Caco-2 (cell line): ENCODE results near the gene PAFAH1B2. TPM values are rescaled to one million over a fixed set of nuclear protein-coding genes. Genes with fewer than 3 reads are reported as not detected.

Experiments used
- BruUV-seq: library from RNA; stranded (reverse); fragments of 400-500 nt; replicated peaks from 2 replicates; lab custom pipeline; 2021; lab: Mats Ljungman, UMichigan
- CTCF ChIA-PET: fragments of 300-600 bp; sonication (Branson Sonifier 250); formaldehyde crosslinking; loops from one replicate; lab custom pipeline; 2022; ENCODE audit warnings: antibody characterized with exemption; lab: Charles Lee
- POLR2A ChIA-PET: fragments of 300-600 bp; sonication (Branson Sonifier 250); formaldehyde crosslinking; loops from one replicate; lab custom pipeline; 2022; ENCODE audit warnings: antibody characterized with exemption; lab: Charles Lee
- DNase-seq, 2 experiments: peaks; one replicate each; pipeline versions ENCODE4 v3.0.0 to v3.0.0-alpha.2; 2020 to 2022
- H3K27me3 ChIP-seq: replicated peaks from 2 replicates; pipeline ENCODE4 v1.6.0; 2011; ENCODE audit warnings: low read length; ENCODE audit not compliant: control insufficient read depth, insufficient read depth
- H3K36me3 ChIP-seq: 2 replicates; pipeline ENCODE4 v1.5.1; 2011; ENCODE audit warnings: low read length; ENCODE audit not compliant: control insufficient read depth, insufficient read depth
- H3K4me1 ChIP-seq: fragments of 250-450 bp; sonication (Bioruptor Pico); 2 replicates; pipeline ENCODE4 v1.5.1; 2020; ENCODE audit warnings: mild to moderate bottlenecking
- H3K4me3 ChIP-seq: 2 replicates; pipeline ENCODE4 v1.5.1; 2011; ENCODE audit warnings: low read depth, mild to moderate bottlenecking, control low read depth, low read length
- H3K9me3 ChIP-seq: fragments of 250-450 bp; sonication (Bioruptor Pico); 2 replicates; pipeline ENCODE4 v1.5.1; 2020; ENCODE audit warnings: mild to moderate bottlenecking, moderate library complexity
- H3K27ac Mint-ChIP-seq: one replicate; pipeline ENCODE4 v1.8.0; 2022; ENCODE audit warnings: mixed read lengths; ENCODE audit not compliant: unreplicated experiment
- H3K27me3 Mint-ChIP-seq: one replicate; pipeline ENCODE4 v1.8.0; 2022; ENCODE audit warnings: mixed read lengths; ENCODE audit not compliant: insufficient read depth, unreplicated experiment
- H3K36me3 Mint-ChIP-seq: one replicate; pipeline ENCODE4 v1.8.0; 2022; ENCODE audit warnings: mild to moderate bottlenecking, mixed read lengths; ENCODE audit not compliant: insufficient read depth, unreplicated experiment
- H3K4me1 Mint-ChIP-seq: one replicate; pipeline ENCODE4 v1.8.0; 2022; ENCODE audit warnings: low read depth, mixed read lengths; ENCODE audit not compliant: unreplicated experiment
- H3K4me3 Mint-ChIP-seq: one replicate; pipeline ENCODE4 v1.8.0; 2022; ENCODE audit warnings: mild to moderate bottlenecking, moderate library complexity, mixed read lengths; ENCODE audit not compliant: unreplicated experiment
- H3K9me3 Mint-ChIP-seq: one replicate; pipeline ENCODE4 v1.8.0; 2022; ENCODE audit warnings: mixed read lengths; ENCODE audit not compliant: unreplicated experiment
- intact Hi-C: fragments of 100-400 bp; cut with micrococcal nuclease; formaldehyde crosslinking; loops from one replicate; pipeline ENCODE4 v1.10.0; 2022; ENCODE audit not compliant: unreplicated experiment
- total RNA-seq: library from RNA; stranded (reverse); gene quantifications from 2 replicates; pipeline ENCODE4 v1.2.3, GENCODE V29; 2022
- TF ChIP-seq, protein P1 (sequence below), 2 experiments: fragments of 200-600 bp in 1 of 2; IDR thresholded peaks; 1 replicate in 1 of 2; 2 replicates in 1 of 2; pipeline versions ENCODE4 v1.5.1 to v1.8.0; 2011 to 2022; ENCODE audit warnings: antibody characterized with exemption in 1 of 2, control low read depth in 1 of 2, inconsistent platforms in 1 of 2, low read depth in 1 of 2, low read length in 1 of 2, mild to moderate bottlenecking in 1 of 2, moderate library complexity in 1 of 2; ENCODE audit not compliant: insufficient read depth in 1 of 2, severe bottlenecking in 1 of 2, unreplicated experiment in 1 of 2

Gene PAFAH1B2
- total RNA-seq, 1 experiment from 2014 or later, result 167 TPM

- intact Hi-C loops, result no loop called here
- POLR2A ChIA-PET, result no interaction called here
- H3K36me3 ChIP-seq, result peaks cover 5% of the 10 kb centered on the region; the same call in 1 of the 2 replicates
- CTCF ChIA-PET, result no interaction called here
- H3K4me3 ChIP-seq, result no peak overlapping the region
- peaks cover 97% of the 10 kb centered on the region for H3K36me3 Mint-ChIP-seq
- no peak overlapping the region for H3K27ac Mint-ChIP-seq
- no TSS peak for BruUV-seq
- H3K9me3 ChIP-seq, result no peaks in the 10 kb centered on the region
- no peaks in the 10 kb centered on the region for H3K27me3 Mint-ChIP-seq
- TF ChIP-seq, protein P1, sequence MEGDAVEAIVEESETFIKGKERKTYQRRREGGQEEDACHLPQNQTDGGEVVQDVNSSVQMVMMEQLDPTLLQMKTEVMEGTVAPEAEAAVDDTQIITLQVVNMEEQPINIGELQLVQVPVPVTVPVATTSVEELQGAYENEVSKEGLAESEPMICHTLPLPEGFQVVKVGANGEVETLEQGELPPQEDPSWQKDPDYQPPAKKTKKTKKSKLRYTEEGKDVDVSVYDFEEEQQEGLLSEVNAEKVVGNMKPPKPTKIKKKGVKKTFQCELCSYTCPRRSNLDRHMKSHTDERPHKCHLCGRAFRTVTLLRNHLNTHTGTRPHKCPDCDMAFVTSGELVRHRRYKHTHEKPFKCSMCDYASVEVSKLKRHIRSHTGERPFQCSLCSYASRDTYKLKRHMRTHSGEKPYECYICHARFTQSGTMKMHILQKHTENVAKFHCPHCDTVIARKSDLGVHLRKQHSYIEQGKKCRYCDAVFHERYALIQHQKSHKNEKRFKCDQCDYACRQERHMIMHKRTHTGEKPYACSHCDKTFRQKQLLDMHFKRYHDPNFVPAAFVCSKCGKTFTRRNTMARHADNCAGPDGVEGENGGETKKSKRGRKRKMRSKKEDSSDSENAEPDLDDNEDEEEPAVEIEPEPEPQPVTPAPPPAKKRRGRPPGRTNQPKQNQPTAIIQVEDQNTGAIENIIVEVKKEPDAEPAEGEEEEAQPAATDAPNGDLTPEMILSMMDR (IDR thresholded peaks at IDR 0.05; ENCODE audit: insufficient read depth in 1 of 2, low read depth in 1 of 2, low read length in 1 of 2, severe bottlenecking in 1 of 2, unreplicated experiment in 1 of 2), result no peak
- H3K4me3 Mint-ChIP-seq, result no peak overlapping the region
- no peak for DNase-seq
- H3K4me1 Mint-ChIP-seq, result no peaks in the 10 kb centered on the region
- H3K27me3 ChIP-seq, result no peaks in the 10 kb centered on the region
- no peaks in the 10 kb centered on the region for H3K4me1 ChIP-seq
- no peaks in the 10 kb centered on the region for H3K9me3 Mint-ChIP-seq
These were observed 13.4 kb downstream of the PAFAH1B2 start for GRCh38 chr11:117157507-117157906.

DNA sequence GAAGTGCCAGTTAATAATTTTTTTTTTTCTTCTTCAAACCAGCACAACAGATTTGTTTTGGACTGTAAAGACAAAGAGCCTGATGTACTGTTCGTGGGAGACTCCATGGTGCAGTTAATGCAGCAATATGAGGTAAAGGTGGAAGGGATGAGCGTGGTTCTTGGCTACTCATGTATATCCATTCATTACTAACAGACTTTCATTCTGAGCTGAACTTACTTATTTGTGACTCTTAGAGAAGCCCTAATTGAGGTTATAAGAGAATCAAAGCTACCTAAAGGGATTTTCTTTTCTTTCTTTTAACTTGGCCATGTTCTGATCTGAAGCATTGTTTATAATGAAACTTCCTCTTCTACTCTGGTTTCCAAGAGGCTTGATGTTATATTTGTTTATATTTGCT, 15.8 kb downstream of the PAFAH1B2 start:
- no peak for DNase-seq
- Histone ChIP-seq H3K4me3 (no peak overlapping the region), H3K9me3 (no peaks in the 10 kb centered on the region), H3K27me3 (no peaks in the 10 kb centered on the region), H3K36me3 (peaks cover 10% of the 10 kb centered on the region), H3K4me1 (no peaks in the 10 kb centered on the region)
- TF ChIP-seq, protein P1 (IDR thresholded peaks at IDR 0.05; ENCODE audit: insufficient read depth in 1 of 2, low read depth in 1 of 2, low read length in 1 of 2, severe bottlenecking in 1 of 2, unreplicated experiment in 1 of 2), result no peak
- H3K9me3 Mint-ChIP-seq, result no peaks in the 10 kb centered on the region
- CTCF ChIA-PET, result interaction anchor here (1.5 kb wide), 1 partner anchor 16 kb away, joined by 3 read pairs; the partner anchor contains the start of gene PAFAH1B2
- no TSS peak for BruUV-seq
- peaks cover 97% of the 10 kb centered on the region for H3K36me3 Mint-ChIP-seq
- H3K4me3 Mint-ChIP-seq, result no peak overlapping the region
- intact Hi-C loops, result no loop called here
- H3K4me1 Mint-ChIP-seq, result no peaks in the 10 kb centered on the region
- no peak overlapping the region for H3K27ac Mint-ChIP-seq
- no peaks in the 10 kb centered on the region for H3K27me3 Mint-ChIP-seq
- POLR2A ChIA-PET, result no interaction called here

- BruUV-seq, result no TSS peak
- TF ChIP-seq, protein P1 (IDR thresholded peaks at IDR 0.05; ENCODE audit: insufficient read depth in 1 of 2, low read depth in 1 of 2, low read length in 1 of 2, severe bottlenecking in 1 of 2, unreplicated experiment in 1 of 2), result no peak
- Histone ChIP-seq H3K4me3 (no peak overlapping the region), H3K4me1 (no peaks in the 10 kb centered on the region), H3K27me3 (no peaks in the 10 kb centered on the region), H3K36me3 (peaks cover 9% of the 10 kb centered on the region), H3K9me3 (no peaks in the 10 kb centered on the region)
- H3K27ac Mint-ChIP-seq, result no peak overlapping the region
- no peaks in the 10 kb centered on the region for H3K9me3 Mint-ChIP-seq
- peaks cover 97% of the 10 kb centered on the region for H3K36me3 Mint-ChIP-seq
- POLR2A ChIA-PET, result no interaction called here
- intact Hi-C loops, result no loop called here
- no peak for DNase-seq
- CTCF ChIA-PET, result interaction anchor here (1.5 kb wide), 1 partner anchor 17 kb away, joined by 3 read pairs; the partner anchor contains the start of gene PAFAH1B2
- H3K27me3 Mint-ChIP-seq, result no peaks in the 10 kb centered on the region
- no peak overlapping the region for H3K4me3 Mint-ChIP-seq
- H3K4me1 Mint-ChIP-seq, result no peaks in the 10 kb centered on the region
These were observed 16.7 kb downstream of the PAFAH1B2 start for GRCh38 chr11:117160826-117161225.
